A673 (cell line): ENCODE data around the gene L3MBTL1. TPM values are rescaled to one million over a fixed set of nuclear protein-coding genes. Genes with fewer than 3 reads are reported as not detected.

ENCODE experiments used
- BruUV-seq: library from RNA; stranded (reverse); fragments of 400-500 nt; replicated peaks from 2 replicates; lab custom pipeline; 2021; lab: Mats Ljungman, UMichigan
- CTCF ChIA-PET: fragments of 300-600 bp; sonication (Branson Sonifier 250); formaldehyde crosslinking; loops from one replicate; lab custom pipeline; 2022; ENCODE audit warnings: antibody characterized with exemption; lab: Charles Lee
- POLR2A ChIA-PET: fragments of 300-600 bp; sonication (Branson Sonifier 250); formaldehyde crosslinking; loops from one replicate; lab custom pipeline; 2022; ENCODE audit warnings: antibody characterized with exemption; ENCODE audit not compliant: low non-redundant PET; lab: Charles Lee
- DNase-seq: peaks from one replicate; pipeline ENCODE4 v3.0.0-alpha.2; 2015; ENCODE audit warnings: low spot score
- H3K27ac ChIP-seq: fragments of 200-600 bp; sonication (generic); 2 replicates; pipeline ENCODE4 v1.5.1; 2016; ENCODE audit warnings: mixed run types, low read depth, mild to moderate bottlenecking, mixed read lengths, antibody characterized with exemption, low read length; ENCODE audit not compliant: poor library complexity, severe bottlenecking
- H3K27me3 ChIP-seq: fragments of 200-600 bp; sonication (generic); replicated peaks from 2 replicates; pipeline ENCODE4 v1.6.1; 2017; ENCODE audit warnings: mixed run types, low read depth, mild to moderate bottlenecking, mixed read lengths, antibody characterized with exemption, low read length; ENCODE audit not compliant: insufficient read depth, poor library complexity
- H3K36me3 ChIP-seq: fragments of 200-600 bp; sonication (generic); 2 replicates; pipeline ENCODE4 v1.6.1; 2016; ENCODE audit warnings: mixed run types, mild to moderate bottlenecking, mixed read lengths, antibody characterized with exemption, low read length; ENCODE audit not compliant: insufficient read depth, poor library complexity, severe bottlenecking
- H3K4me1 ChIP-seq: fragments of 200-600 bp; sonication (generic); 2 replicates; pipeline ENCODE4 v1.6.1; 2017; ENCODE audit warnings: mixed run types, mild to moderate bottlenecking, mixed read lengths, antibody characterized with exemption, low read length; ENCODE audit not compliant: insufficient read depth, poor library complexity, severe bottlenecking
- H3K4me3 ChIP-seq: fragments of 200-600 bp; sonication (generic); 2 replicates; pipeline ENCODE4 v1.5.1; 2016; ENCODE audit warnings: low read depth, mixed run types, mild to moderate bottlenecking, mixed read lengths, low read length; ENCODE audit not compliant: poor library complexity, severe bottlenecking
- H3K9me3 ChIP-seq: fragments of 200-600 bp; sonication (generic); 2 replicates; pipeline ENCODE4 v1.6.1; 2016; ENCODE audit warnings: mixed run types, low read depth, mild to moderate bottlenecking, mixed read lengths, antibody characterized with exemption, low read length; ENCODE audit not compliant: poor library complexity, severe bottlenecking
- EZH2 ChIP-seq: fragments of 200-600 bp; sonication (generic); IDR thresholded peaks from 2 replicates; pipeline ENCODE4 v1.6.1; 2017; ENCODE audit warnings: borderline replicate concordance, low read depth, mild to moderate bottlenecking, mixed read lengths, antibody characterized with exemption, low read length; ENCODE audit not compliant: poor library complexity, severe bottlenecking
- intact Hi-C: fragments of 100-400 bp; cut with micrococcal nuclease; formaldehyde crosslinking; loops from one replicate; pipeline ENCODE4 v1.10.0; 2022; ENCODE audit not compliant: unreplicated experiment
- total RNA-seq: library from RNA; stranded (reverse); gene quantifications from 2 replicates; pipeline ENCODE4 v1.2.3, GENCODE V29; 2021
- TF ChIP-seq, protein P1 (sequence below): fragments of 300-800, 200-600 bp; sonication (generic); conservative IDR thresholded peaks from 2 replicates; pipeline ENCODE4 v1.5.1; 2017; ENCODE audit warnings: low read depth, mild to moderate bottlenecking, antibody characterized with exemption, low read length, moderate library complexity, mixed read lengths

The L3MBTL1 gene
- total RNA-seq, 1 experiment from 2014 or later = 8.1 TPM

GRCh38 chr20:43513931-43514647 lies 6.6 kb downstream of the L3MBTL1 start:
- ChIA-PET POLR2A (no interaction called here), CTCF (no interaction called here)
- Histone ChIP-seq H3K9me3 (no peaks in the 10 kb centered on the region), H3K4me1 (no peaks in the 10 kb centered on the region), H3K4me3 (peak overlapping the region; percentile 63), H3K27me3 (no peaks in the 10 kb centered on the region), H3K27ac (peak overlapping the region; percentile 55), H3K36me3 (no peaks in the 10 kb centered on the region)
- intact Hi-C loops = no loop called here
- no TSS peak for BruUV-seq
- TF ChIP-seq, protein P1, sequence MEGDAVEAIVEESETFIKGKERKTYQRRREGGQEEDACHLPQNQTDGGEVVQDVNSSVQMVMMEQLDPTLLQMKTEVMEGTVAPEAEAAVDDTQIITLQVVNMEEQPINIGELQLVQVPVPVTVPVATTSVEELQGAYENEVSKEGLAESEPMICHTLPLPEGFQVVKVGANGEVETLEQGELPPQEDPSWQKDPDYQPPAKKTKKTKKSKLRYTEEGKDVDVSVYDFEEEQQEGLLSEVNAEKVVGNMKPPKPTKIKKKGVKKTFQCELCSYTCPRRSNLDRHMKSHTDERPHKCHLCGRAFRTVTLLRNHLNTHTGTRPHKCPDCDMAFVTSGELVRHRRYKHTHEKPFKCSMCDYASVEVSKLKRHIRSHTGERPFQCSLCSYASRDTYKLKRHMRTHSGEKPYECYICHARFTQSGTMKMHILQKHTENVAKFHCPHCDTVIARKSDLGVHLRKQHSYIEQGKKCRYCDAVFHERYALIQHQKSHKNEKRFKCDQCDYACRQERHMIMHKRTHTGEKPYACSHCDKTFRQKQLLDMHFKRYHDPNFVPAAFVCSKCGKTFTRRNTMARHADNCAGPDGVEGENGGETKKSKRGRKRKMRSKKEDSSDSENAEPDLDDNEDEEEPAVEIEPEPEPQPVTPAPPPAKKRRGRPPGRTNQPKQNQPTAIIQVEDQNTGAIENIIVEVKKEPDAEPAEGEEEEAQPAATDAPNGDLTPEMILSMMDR = no peak
- no peak for TF ChIP-seq EZH2
- DNase-seq = peak; percentile 98

- no peak for DNase-seq
- TF ChIP-seq, protein P1 = no peak
- ChIA-PET POLR2A (no interaction called here), CTCF (no interaction called here)
- H3K9me3 ChIP-seq = no peaks in the 10 kb centered on the region
- intact Hi-C loops = no loop called here
- BruUV-seq = no TSS peak
- H3K27ac ChIP-seq = peak overlapping the region; percentile 55
- no peaks in the 10 kb centered on the region for H3K4me1 ChIP-seq
- no peaks in the 10 kb centered on the region for H3K27me3 ChIP-seq
- H3K36me3 ChIP-seq = no peaks in the 10 kb centered on the region
- H3K4me3 ChIP-seq = peak overlapping the region; percentile 63
Observed at GRCh38 chr20:43514648-43514999, 7.1 kb downstream of the L3MBTL1 start.

DNA sequence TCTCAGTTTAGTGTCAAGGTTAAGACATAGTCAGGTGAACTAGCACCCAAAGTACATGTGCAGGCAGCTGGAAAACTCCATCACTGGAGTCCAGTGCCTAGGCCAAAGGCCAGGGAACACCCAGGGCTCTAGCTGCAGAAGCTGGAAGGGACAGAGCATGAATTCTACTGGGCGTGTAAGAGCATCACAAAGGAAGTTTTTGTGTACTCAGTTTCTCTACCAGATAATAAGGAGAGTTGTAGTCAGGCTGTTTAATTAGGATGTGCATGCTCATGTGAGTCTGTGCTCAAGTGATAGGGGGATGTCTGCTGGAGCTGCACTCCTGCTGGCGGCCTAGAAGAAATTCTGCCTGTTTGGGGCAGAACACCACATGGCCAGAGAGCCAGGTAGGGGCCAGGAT lies 8.1 kb downstream of the L3MBTL1 start:
- Histone ChIP-seq H3K9me3 (no peaks in the 10 kb centered on the region), H3K4me1 (no peaks in the 10 kb centered on the region), H3K27me3 (no peaks in the 10 kb centered on the region), H3K27ac (no peak overlapping the region), H3K36me3 (no peaks in the 10 kb centered on the region), H3K4me3 (peak overlapping the region; percentile 63)
- CTCF ChIA-PET = no interaction called here
- no peak for DNase-seq
- intact Hi-C loops = no loop called here
- TF ChIP-seq, protein P1 = no peak
- TF ChIP-seq EZH2 = no peak
- no TSS peak for BruUV-seq
- POLR2A ChIA-PET = no interaction called here
